ENCODE data around the gene BTBD8. TPM values are rescaled to one million over a fixed set of nuclear protein-coding genes. Genes with fewer than 3 reads are reported as not detected.

BTBD8 gene
- total and polyA plus RNA-seq, 10 donors = 0.52 to 6.9 (median 3.9) TPM

DNA sequence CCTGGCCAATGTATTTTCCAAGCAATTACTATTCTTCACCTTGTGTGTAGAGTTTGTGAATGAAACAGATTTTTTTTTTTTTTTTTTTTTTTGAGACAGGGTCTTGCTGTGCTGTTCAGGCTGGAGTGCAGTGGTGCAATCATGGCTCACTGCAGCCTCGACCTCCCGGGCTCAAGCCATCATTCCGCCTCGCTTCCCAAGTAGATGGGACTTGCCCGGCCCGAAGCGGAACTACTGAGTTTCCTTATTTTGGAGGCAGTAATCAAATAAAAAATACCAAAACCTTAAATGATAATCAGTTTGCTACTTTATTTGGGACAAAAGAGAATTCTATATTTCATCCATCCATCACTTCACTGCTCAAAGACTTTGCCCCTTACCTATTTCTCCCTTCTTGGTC is 704 bp upstream of the BTBD8 start:
- TF ChIP-seq POLR2AphosphoS5 (IDR thresholded peaks at IDR 0.05) = no peak
- no peak for TF ChIP-seq POLR2A (IDR thresholded peaks at IDR 0.05)
- TF ChIP-seq, protein P1, sequence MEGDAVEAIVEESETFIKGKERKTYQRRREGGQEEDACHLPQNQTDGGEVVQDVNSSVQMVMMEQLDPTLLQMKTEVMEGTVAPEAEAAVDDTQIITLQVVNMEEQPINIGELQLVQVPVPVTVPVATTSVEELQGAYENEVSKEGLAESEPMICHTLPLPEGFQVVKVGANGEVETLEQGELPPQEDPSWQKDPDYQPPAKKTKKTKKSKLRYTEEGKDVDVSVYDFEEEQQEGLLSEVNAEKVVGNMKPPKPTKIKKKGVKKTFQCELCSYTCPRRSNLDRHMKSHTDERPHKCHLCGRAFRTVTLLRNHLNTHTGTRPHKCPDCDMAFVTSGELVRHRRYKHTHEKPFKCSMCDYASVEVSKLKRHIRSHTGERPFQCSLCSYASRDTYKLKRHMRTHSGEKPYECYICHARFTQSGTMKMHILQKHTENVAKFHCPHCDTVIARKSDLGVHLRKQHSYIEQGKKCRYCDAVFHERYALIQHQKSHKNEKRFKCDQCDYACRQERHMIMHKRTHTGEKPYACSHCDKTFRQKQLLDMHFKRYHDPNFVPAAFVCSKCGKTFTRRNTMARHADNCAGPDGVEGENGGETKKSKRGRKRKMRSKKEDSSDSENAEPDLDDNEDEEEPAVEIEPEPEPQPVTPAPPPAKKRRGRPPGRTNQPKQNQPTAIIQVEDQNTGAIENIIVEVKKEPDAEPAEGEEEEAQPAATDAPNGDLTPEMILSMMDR (IDR thresholded peaks at IDR 0.05 in 8 of 11, conservative IDR thresholded peaks at IDR 0.05 in 3 of 11) = no peak
- WGBS, 5 donors = 93 to 95% (median 94%) methylated on average over 7 of the region's 7 CpGs
- peak overlapping the region in 5 of 8 donors; percentile 59 to 78 (median 69) for H3K4me3 ChIP-seq
- no peaks in the 10 kb centered on the region for H3K36me3 ChIP-seq
- H3K27ac ChIP-seq = peak overlapping the region in 1 of 8 donors; percentile 83
- intact Hi-C loops (cut with DNase I; ENCODE audit: low total_unique reads) = no loop called here
- DNase-seq = no peak
- peaks cover 0 to 20% (median 6%) of the 10 kb centered on the region in 6 donors for H3K4me1 ChIP-seq
- H3K9me3 ChIP-seq = peaks cover 0 to 4% (median under 1%) of the 10 kb centered on the region in 8 donors
- no peaks in the 10 kb centered on the region for H3K27me3 ChIP-seq (replicated peaks in 1 of 7)

DNA sequence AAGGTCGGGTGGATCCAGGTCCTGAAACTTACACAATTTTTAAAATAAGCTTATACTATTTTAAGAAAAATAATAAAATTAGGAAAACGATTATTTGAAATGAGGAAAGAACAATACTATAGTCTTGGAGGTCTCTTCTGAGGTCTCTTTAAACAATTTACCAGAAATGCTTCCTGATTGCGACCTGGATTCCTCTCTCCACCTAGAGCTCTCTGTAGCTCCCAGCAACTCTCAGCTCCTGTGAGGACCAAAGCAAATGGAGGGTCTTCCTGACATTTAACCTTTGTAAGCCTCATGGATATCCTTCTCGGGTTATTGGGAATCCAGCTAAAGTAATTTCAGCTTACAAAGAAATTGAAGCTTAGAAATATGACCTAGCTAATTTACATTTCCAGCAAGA is 886 bp downstream of the BTBD8 start:
- H3K4me3 ChIP-seq = peak overlapping the region; percentile 59 to 83 (median 70)
- peaks cover 0 to 20% (median 14%) of the 10 kb centered on the region in 8 donors for H3K9me3 ChIP-seq
- H3K27ac ChIP-seq = peak overlapping the region in 5 of 8 donors; percentile 61 to 83 (median 81)
- intact Hi-C loops (cut with DNase I; ENCODE audit: low total_unique reads) = no loop called here
- TF ChIP-seq, protein P1 (IDR thresholded peaks at IDR 0.05 in 8 of 11, conservative IDR thresholded peaks at IDR 0.05 in 3 of 11) = no peak
- peaks cover 0 to 20% (median 6%) of the 10 kb centered on the region in 6 donors for H3K4me1 ChIP-seq
- no peaks in the 10 kb centered on the region for H3K27me3 ChIP-seq (replicated peaks in 1 of 7)
- WGBS, 5 donors = 26 to 34% (median 30%) methylated on average over 4 of the region's 4 CpGs
- peaks cover 0 to 14% (median 0%) of the 10 kb centered on the region in 6 donors for H3K36me3 ChIP-seq
- DNase-seq = no peak

DNA sequence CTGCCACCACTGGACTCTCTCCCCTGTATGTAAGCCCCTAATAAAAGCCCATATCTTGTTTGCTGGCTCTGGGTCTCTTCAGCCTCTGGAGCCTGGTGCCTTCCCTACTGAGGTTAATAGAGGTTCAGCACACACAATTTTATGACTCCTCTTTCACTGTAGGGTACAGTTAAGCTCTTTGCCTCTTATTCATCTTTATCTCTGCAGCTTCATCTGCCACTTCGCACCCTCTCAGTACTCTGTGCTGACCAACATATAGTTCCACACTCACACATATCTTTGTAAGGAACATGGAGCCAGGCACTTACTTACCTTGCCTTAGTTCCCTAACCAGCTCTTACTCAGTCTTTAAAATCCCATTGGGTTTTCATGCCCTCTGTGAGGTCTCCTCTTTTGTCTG is 4.5 kb downstream of the BTBD8 start:
- Histone ChIP-seq H3K27ac (no peak overlapping the region), H3K27me3 (replicated peaks in 1 of 7) (no peaks in the 10 kb centered on the region), H3K9me3 (peaks cover 0 to 35% (median 27%) of the 10 kb centered on the region in 8 donors), H3K36me3 (peaks cover 0 to 24% (median 0%) of the 10 kb centered on the region in 6 donors), H3K4me3 (no peak overlapping the region), H3K4me1 (peaks cover 0 to 19% (median 6%) of the 10 kb centered on the region in 6 donors)
- 94 to 100% (median 97%) methylated on average over 1 of the region's 1 CpG for WGBS, 5 donors
- intact Hi-C loops (cut with DNase I; ENCODE audit: low total_unique reads) = no loop called here
- TF ChIP-seq POLR2AphosphoS5 (IDR thresholded peaks at IDR 0.05) (no peak), POLR2A (IDR thresholded peaks at IDR 0.05) (no peak)
- TF ChIP-seq, protein P1 (IDR thresholded peaks at IDR 0.05 in 8 of 11, conservative IDR thresholded peaks at IDR 0.05 in 3 of 11) = no peak
- no peak for DNase-seq

DNA sequence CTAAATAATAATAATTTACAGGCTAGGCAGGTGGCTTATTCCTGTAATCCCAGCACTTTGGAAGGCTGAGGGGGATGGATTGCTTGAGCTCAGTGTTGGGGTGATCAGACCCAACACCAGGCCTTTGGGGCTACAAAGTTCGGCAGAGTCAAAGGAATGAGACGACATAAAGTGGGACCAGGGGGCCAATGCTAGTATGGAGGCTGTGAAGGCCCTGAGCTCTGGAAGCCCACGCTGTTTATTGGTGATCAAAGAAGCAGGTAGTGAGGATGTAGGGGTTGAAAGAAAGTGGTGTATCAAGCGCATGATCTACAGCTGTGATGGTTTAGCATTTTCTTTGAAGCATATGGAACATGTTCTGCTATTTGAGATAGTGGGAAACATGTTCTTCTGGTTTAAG is 5.6 kb downstream of the BTBD8 start:
- 93 to 99% (median 95%) methylated on average over 4 of the region's 4 CpGs for WGBS, 5 donors
- TF ChIP-seq POLR2A (IDR thresholded peaks at IDR 0.05) (no peak), POLR2AphosphoS5 (IDR thresholded peaks at IDR 0.05) (no peak)
- TF ChIP-seq, protein P1 (IDR thresholded peaks at IDR 0.05 in 8 of 11, conservative IDR thresholded peaks at IDR 0.05 in 3 of 11) = no peak
- Histone ChIP-seq H3K9me3 (peaks cover 0 to 35% (median 27%) of the 10 kb centered on the region in 8 donors), H3K27me3 (replicated peaks in 1 of 7) (no peaks in the 10 kb centered on the region), H3K4me3 (no peak overlapping the region), H3K36me3 (peaks cover 0 to 24% (median 0%) of the 10 kb centered on the region in 6 donors), H3K4me1 (peaks cover 0 to 14% (median 6%) of the 10 kb centered on the region in 6 donors), H3K27ac (no peak overlapping the region)
- no peak for DNase-seq
- intact Hi-C loops (cut with DNase I; ENCODE audit: low total_unique reads) = no loop called here

All from spleen (tissue), 11 donors.